HUES6 (cell line): Measurements from ENCODE around the gene MBNL1.

Source experiments
- H3K27ac ChIP-seq: 2 replicates; pipeline ENCODE4 v1.7.0; 2013; ENCODE audit warnings: low read depth, mild to moderate bottlenecking, low read length, inconsistent platforms
- H3K27me3 ChIP-seq: 2 replicates; pipeline ENCODE4 v1.6.1; 2013; ENCODE audit warnings: low read length; ENCODE audit not compliant: control insufficient read depth, insufficient read depth
- H3K36me3 ChIP-seq: 2 replicates; pipeline ENCODE4 v1.6.1; 2013; ENCODE audit warnings: low read length; ENCODE audit not compliant: control insufficient read depth, insufficient read depth
- H3K4me1 ChIP-seq: 2 replicates; pipeline ENCODE4 v1.6.1; 2013; ENCODE audit warnings: low read length; ENCODE audit not compliant: control insufficient read depth, insufficient read depth
- H3K4me3 ChIP-seq: 2 replicates; pipeline ENCODE4 v1.5.1; 2013; ENCODE audit warnings: low read depth, low read length
- H3K9ac ChIP-seq: one replicate; pipeline ENCODE4 v1.6.1; 2013; ENCODE audit warnings: mild to moderate bottlenecking, low read length
- H3K9me3 ChIP-seq: 2 replicates; pipeline ENCODE4 v1.6.1; 2013; ENCODE audit warnings: low read depth, low read length; ENCODE audit not compliant: control insufficient read depth, insufficient read depth

The MBNL1 gene

DNA sequence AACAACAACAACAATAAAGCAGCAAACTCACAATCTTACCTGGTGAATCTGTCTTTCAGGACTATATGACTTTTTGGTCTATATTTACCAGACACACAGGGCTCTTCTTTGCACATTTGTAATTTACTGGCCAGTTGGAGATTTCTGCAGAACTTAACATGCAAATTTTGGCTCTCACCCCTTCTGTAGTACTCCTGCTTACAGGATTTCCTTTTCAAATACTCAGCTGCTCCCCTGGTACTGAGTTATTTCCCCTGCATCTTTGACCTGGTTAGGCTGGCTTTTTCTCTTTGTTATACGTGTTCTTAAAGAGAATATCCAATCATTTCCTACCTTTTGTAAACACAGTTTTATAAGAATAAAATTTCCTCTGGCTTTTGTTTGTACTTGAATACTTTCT lies 228.0 kb downstream of the MBNL1 start:
- Histone ChIP-seq H3K9me3 (0 out of 2 replicates have a peak, but pooled peaks cover 4% of the 10 kb centered on the region), H3K4me1 (no peaks in the 10 kb centered on the region; the same call in 1 of the 2 replicates), H3K27ac (no peak overlapping the region), H3K4me3 (no peak overlapping the region), H3K27me3 (no peaks in the 10 kb centered on the region), H3K9ac (no peak overlapping the region), H3K36me3 (no peaks in the 10 kb centered on the region)

DNA sequence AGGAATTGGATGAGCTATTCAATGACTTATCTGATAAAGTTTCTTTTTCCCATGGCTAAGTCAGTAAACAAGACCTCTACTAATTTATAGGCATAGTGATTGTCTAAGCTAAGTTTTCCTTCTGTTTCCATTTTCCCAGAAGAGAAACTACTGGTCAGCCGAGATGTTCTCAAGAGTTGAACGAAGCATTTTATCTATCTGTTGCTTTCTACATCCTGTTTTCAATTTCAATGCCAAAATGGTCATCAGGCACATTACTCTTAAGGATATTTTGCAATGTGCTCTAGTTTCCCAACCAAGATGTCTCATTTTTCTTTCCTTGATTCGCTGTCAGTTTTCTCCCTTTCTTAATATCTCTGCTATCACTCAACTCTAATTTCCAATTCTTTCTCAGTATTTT lies 228.7 kb downstream of the MBNL1 start:
- H3K27me3 ChIP-seq, result no peaks in the 10 kb centered on the region
- H3K4me1 ChIP-seq, result no peaks in the 10 kb centered on the region; the same call in 1 of the 2 replicates
- no peak overlapping the region for H3K9ac ChIP-seq
- 0 out of 2 replicates have a peak, but pooled peaks cover 4% of the 10 kb centered on the region for H3K9me3 ChIP-seq
- no peaks in the 10 kb centered on the region for H3K36me3 ChIP-seq
- no peak overlapping the region for H3K4me3 ChIP-seq
- no peak overlapping the region for H3K27ac ChIP-seq

DNA sequence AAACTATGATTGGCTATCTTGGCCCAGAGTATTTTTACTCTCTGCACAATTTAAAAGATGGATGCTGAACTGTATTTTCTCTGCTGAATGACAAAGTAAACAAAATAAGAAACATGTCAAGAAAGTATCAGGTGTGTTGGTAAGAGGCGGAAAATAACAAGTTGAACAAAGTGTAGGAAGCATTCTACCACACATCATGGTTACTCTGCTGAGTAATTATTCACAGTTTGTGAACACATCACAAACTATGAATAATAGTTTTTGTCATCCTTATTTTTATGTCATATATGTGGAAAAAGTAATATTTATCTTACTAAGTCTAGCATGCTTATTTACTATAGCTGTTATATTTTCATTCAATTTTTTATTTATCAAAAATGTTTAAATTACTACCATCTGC lies 229.2 kb downstream of the MBNL1 start:
- 0 out of 2 replicates have a peak, but pooled peaks cover 4% of the 10 kb centered on the region for H3K9me3 ChIP-seq
- H3K27me3 ChIP-seq, result no peaks in the 10 kb centered on the region
- H3K4me3 ChIP-seq, result no peak overlapping the region
- H3K9ac ChIP-seq, result no peak overlapping the region
- H3K27ac ChIP-seq, result no peak overlapping the region
- H3K36me3 ChIP-seq, result no peaks in the 10 kb centered on the region
- H3K4me1 ChIP-seq, result no peaks in the 10 kb centered on the region; the same call in 1 of the 2 replicates

DNA sequence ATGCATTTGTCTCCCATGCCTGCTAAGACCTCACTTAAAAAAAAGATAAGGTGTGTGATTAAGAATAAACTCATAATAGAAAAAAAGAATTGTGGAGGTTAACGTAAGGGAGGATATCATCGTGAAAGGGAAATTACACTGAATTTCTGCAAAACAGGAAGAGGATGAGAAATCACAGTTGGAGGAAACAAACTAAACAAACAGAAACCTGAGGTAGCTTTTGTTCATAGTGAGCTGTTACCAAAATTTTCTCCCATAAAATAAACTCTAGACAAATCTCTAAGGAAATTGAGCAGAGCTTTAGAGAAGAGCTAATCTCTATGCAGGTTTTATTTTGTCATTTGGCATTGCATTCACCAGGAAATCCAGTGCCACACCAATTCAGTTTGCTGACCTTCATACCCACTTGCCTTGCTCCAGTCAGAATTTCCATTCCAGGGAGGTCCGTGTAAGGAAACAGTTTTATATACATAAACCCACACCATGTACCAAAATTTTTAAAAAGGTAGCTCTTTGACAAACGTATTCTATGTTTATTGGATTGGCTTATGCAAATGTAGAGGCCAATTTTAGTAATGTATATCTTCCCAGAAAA lies 231.2 kb downstream of the MBNL1 start:
- Histone ChIP-seq H3K27me3 (no peaks in the 10 kb centered on the region), H3K4me3 (no peak overlapping the region), H3K27ac (no peak overlapping the region), H3K36me3 (no peaks in the 10 kb centered on the region), H3K4me1 (no peaks in the 10 kb centered on the region; the same call in 1 of the 2 replicates), H3K9ac (no peak overlapping the region), H3K9me3 (0 out of 2 replicates have a peak, but pooled peaks cover 4% of the 10 kb centered on the region)

DNA sequence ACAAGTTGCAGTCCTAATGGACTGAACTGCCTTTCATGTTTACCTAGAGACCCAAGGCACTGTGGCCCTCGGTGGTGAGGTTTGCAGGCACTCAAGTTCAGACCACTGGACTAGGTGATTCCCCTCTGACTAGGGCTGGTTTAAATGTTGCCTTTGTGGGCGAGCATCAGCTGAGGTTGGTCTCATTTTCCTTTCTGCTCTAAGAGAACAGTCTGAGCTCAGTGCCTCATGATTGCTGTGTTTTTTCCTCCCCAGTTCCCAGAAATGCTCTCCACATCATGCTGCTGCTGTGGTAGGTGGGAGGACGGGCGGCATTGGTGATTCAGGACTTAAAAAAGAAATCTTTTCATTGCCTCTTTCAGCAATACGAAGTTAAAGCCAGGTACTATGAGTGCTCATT lies 237.2 kb downstream of the MBNL1 start:
- Histone ChIP-seq H3K36me3 (no peaks in the 10 kb centered on the region), H3K4me3 (no peak overlapping the region), H3K4me1 (no peaks in the 10 kb centered on the region), H3K9ac (no peak overlapping the region), H3K9me3 (0 out of 2 replicates have a peak, but pooled peaks cover 4% of the 10 kb centered on the region), H3K27me3 (no peaks in the 10 kb centered on the region), H3K27ac (no peak overlapping the region)

DNA sequence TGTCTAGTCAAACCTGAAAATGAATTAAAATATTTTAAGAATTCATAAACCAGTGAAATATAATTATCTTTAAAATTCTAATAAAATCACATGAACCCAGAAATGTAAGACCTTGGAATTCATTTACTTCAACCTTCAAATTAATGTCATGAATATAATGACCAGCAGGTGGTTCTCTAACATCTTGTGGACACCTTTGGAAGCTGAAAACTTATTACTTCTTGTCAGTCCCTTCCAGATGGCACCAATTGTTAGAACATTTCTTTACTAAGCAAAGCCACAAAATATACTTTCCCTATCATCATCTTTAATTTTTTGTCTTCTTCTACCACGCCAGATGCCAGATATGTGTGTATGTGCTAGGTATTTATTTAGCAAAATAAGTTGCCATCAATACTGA lies 240.0 kb downstream of the MBNL1 start:
- no peak overlapping the region for H3K27ac ChIP-seq
- no peaks in the 10 kb centered on the region for H3K27me3 ChIP-seq
- no peaks in the 10 kb centered on the region for H3K9me3 ChIP-seq
- no peak overlapping the region for H3K4me3 ChIP-seq
- H3K4me1 ChIP-seq, result no peaks in the 10 kb centered on the region
- H3K36me3 ChIP-seq, result no peaks in the 10 kb centered on the region
- no peak overlapping the region for H3K9ac ChIP-seq

DNA sequence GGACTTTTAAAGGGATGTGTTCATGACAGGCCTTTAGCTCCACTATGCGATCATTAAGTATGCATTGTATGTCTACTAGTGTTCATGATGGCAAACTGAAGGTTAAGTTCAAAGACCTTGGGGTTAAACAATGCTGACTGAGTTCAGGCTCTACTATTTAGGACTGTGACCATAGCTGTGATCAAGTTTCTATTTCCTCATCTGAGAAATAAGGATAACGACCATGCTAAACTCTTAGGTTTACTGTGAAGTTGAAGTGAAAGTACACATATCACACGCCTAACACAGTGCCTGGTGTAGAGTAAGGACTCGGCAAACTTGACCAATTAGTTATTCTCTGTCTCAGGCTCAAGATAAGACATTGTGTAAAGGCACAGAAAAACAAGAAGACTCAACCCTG lies 243.2 kb downstream of the MBNL1 start:
- H3K27ac ChIP-seq, result no peak overlapping the region
- H3K27me3 ChIP-seq, result no peaks in the 10 kb centered on the region
- no peak overlapping the region for H3K9ac ChIP-seq
- H3K9me3 ChIP-seq, result no peaks in the 10 kb centered on the region
- H3K36me3 ChIP-seq, result no peaks in the 10 kb centered on the region
- H3K4me1 ChIP-seq, result peaks cover 4% of the 10 kb centered on the region; the same call in 1 of the 2 replicates
- H3K4me3 ChIP-seq, result no peak overlapping the region

DNA sequence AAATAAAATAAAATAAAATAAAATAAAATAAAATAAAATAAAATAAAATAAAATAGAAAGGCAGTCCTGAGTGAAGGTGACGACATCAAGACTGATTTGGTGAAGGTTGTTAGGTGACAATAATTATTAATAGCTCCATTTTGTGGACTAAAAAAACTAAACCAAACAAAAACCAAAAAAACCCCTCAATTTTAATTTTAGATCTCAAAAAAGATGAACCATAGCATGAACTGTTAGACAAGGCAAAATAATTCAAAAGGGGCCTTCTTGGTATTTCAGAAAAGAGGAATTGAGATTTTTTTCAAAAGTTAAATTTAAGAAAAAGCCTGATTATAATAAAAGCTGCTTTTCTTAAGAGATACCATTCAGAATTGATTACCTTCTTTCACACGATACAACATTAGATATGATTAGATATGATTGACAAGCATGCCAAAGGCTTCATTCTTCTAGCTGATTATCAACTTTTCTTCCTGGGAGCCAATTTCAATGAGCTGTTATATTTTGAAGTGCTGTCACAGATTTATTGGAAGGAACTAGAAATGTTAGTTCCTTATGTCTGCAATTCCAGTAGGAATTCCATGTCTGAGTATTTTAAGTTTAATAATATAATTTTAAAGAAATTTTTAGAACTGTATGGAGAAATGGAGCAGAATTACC lies 244.7 kb downstream of the MBNL1 start:
- Histone ChIP-seq H3K4me1 (peaks cover 15% of the 10 kb centered on the region), H3K27ac (no peak overlapping the region), H3K36me3 (no peaks in the 10 kb centered on the region), H3K4me3 (no peak overlapping the region), H3K9me3 (no peaks in the 10 kb centered on the region), H3K27me3 (no peaks in the 10 kb centered on the region), H3K9ac (no peak overlapping the region)
